GM18517 (cell line): Measurements from ENCODE around the gene ARID4B.

Source experiments
- ATAC-seq: cut with Tn5 transposase; IDR thresholded peaks from one replicate; pipeline ENCODE4 v1.9.1; 2021; ENCODE audit warnings: mild to moderate bottlenecking, moderate library complexity; ENCODE audit not compliant: unreplicated experiment

Gene ARID4B

DNA sequence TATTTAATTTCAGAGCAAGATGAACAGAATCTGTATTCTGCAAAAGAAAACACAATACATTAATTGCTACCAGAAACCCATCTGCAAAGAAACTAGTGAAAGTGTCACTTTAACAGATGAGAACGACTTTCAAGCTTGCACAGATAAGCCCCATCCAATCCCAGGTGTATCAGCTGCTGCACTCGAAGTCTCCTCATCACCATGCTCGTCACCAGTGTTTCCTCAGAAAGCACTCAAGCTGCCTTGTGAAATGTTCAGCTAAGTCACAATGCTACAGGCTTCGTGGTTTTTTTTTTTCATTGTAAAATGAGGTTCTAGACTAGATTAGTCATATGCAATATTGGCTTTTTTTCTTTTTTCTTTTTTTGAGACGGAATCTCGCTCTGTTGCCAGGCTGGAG, 196.0 kb downstream of the ARID4B start:
- no peak for ATAC-seq

- no peak for ATAC-seq
Measured at GRCh38 chr1:235130766-235131270, 197.2 kb downstream of the ARID4B start.

DNA sequence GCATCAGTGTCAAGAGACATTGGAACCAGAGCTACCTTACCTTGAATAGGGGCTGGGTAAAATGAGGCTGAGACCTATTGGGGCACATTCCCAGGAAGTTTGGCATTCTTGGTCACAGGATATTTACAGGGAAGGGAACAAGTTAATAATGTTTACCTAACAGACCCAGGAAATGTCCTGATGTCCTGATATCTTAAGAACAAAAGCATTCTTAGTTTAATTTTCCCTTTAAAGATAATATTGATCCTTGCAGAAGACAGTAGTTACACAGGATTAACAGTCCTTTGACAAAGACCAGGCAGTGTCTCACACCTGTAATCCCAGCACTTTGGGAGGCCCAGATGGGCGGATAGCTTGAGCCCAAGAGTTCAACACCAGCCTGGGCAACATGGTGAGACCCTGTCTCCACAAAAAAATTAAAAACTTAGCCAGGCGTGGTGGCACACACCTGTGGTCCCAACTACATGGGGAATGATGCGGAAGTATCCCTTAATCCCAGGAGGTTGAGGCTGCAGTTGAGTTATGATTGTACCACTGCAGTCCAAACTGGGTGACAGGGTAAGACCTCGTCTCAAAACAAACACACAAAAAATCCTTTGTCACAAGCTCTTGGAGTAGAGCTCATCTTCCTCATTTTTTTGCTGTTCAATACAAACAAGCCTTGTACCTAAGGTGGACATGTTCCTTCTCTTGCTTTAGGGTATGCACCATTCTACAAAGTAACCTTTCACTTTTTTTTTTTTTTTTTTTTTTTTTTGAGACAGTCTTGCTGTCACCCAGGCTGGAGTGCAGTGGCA, 198.0 kb downstream of the ARID4B start:
- no peak for ATAC-seq

- ATAC-seq = peak; percentile 90
Measured at GRCh38 chr1:235128456-235129328, 199.3 kb downstream of the ARID4B start, which contains the start of gene TOMM20. Gene TOMM20 (minus strand): TSS chr1:235128837. CDS start chr1:235128715, 122 bp downstream.

GRCh38 chr1:235127732-235128455, 200.1 kb downstream of the ARID4B start:
- ATAC-seq = no peak

DNA sequence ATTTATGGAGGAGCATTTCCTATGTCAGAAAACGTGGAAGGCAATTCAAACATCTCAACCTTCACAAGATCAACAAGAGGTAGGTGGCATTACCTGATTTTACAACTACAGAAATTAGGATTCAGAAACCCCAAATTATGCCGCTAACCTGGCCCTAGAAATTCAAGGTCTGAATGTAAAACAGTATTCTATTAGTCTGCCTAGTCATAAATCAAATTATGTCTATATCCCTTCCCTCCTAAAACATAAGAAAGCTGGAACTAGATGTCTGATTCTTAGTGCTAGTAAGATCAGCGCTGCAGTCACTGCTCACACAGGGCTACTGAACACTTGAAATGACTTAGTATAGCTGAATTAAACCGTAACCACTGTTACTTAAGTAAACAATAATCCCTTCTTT, 200.8 kb downstream of the ARID4B start:
- ATAC-seq = no peak

- no peak for ATAC-seq
Measured at GRCh38 chr1:235124665-235125064, 203.3 kb downstream of the ARID4B start.

GRCh38 chr1:235124111-235124510, 203.9 kb downstream of the ARID4B start:
- ATAC-seq = no peak

GRCh38 chr1:235122348-235122747, 205.6 kb downstream of the ARID4B start:
- ATAC-seq = no peak
